ENCODE results near the gene OR6J1. TPM values are rescaled to one million over a fixed set of nuclear protein-coding genes. Genes with fewer than 3 reads are reported as not detected.

The OR6J1 gene
- total and polyA plus RNA-seq, 9 of the 15 experiments (the other 6 are each of a cell fraction or from before 2014, with no cell fraction given) = not detected

- no peak for TF ChIP-seq SAFB2 (IDR thresholded peaks at IDR 0.05; ENCODE audit: borderline replicate concordance, low read depth, low read length, severe bottlenecking)
- no peak for TF ChIP-seq HOXB6 (CRISPR knock-in tag; IDR thresholded peaks at IDR 0.05; ENCODE audit: borderline replicate concordance)
- no peak for TF ChIP-seq ZNF384 (IDR thresholded peaks at IDR 0.05; ENCODE audit: low read depth, low read length)
These were observed 42.2 kb downstream of the OR6J1 start (continued) for GRCh38 chr14:22601996-22602395.

- H3K36me3 ChIP-seq (ENCODE audit: control insufficient read depth, insufficient read depth, low read length) = peaks cover 34% of the 10 kb centered on the region; the same call in 2 of the 3 replicates
- intact Hi-C loops (cut with micrococcal nuclease) = no loop called here
These were observed 42.7 kb downstream of the OR6J1 start for GRCh38 chr14:22601456-22601855.

More at GRCh38 chr14:22601456-22601855, 42.7 kb downstream of the OR6J1 start:
- H2AFZ ChIP-seq (ENCODE audit: low read depth, low read length) = no peak overlapping the region
- peaks cover 14 to 22% of the 10 kb centered on the region in 2 experiments; a peak in 4 of 5 replicates for H3K4me1 ChIP-seq (replicated peaks in 1 of 2; ENCODE audit: control insufficient read depth in 2 of 2, insufficient read depth in 2 of 2, low read length in 2 of 2)
- FAIRE-seq (no peak), ATAC-seq (no peak), DNase-seq (ENCODE audit: extremely low read depth in 1 of 4, low spot score in 3 of 4) (no peak)
- H3K79me2 ChIP-seq (ENCODE audit: control insufficient read depth, insufficient read depth, low read length) = peaks cover 14% of the 10 kb centered on the region
- H3K4me2 ChIP-seq (ENCODE audit: insufficient read depth, low read length) = no peak overlapping the region
- H3K9ac ChIP-seq (ENCODE audit: insufficient read depth in 1 of 2, low read depth in 2 of 2, low read length in 2 of 2) = no peak overlapping the region
- TF ChIP-seq ZNF398 (CRISPR knock-in tag; IDR thresholded peaks at IDR 0.05) (no peak), POLR2AphosphoS2 (IDR thresholded peaks at IDR 0.05; ENCODE audit: low read length) (no peak), UBTF (IDR thresholded peaks at IDR 0.05; ENCODE audit: borderline replicate concordance in 1 of 2, low read depth in 2 of 2, low read length in 2 of 2) (no peak), HNRNPUL1 (IDR thresholded peaks at IDR 0.05; ENCODE audit: low read length) (no peak), PYGO2 (tag; IDR thresholded peaks at IDR 0.05) (no peak), RBM15 (IDR thresholded peaks at IDR 0.05; ENCODE audit: insufficient read depth, low read length) (no peak), ZKSCAN3 (CRISPR knock-in tag; IDR thresholded peaks at IDR 0.05) (no peak)
- H3K9me3 ChIP-seq (replicated peaks; ENCODE audit: control insufficient read depth, insufficient read depth, low read depth, low read length) = no peaks in the 10 kb centered on the region
- peaks cover 2% of the 10 kb centered on the region for H3K9me1 ChIP-seq (ENCODE audit: control insufficient read depth, insufficient read depth, low read length)
- H3K27me3 ChIP-seq (ENCODE audit: control insufficient read depth in 2 of 2, insufficient read depth in 2 of 2, low read length in 2 of 2) = no peaks in the 10 kb centered on the region
- H4K20me1 ChIP-seq (replicated peaks; ENCODE audit: control insufficient read depth, insufficient read depth, low read length) = no peaks in the 10 kb centered on the region
- in situ Hi-C loops (cut with MboI) = no loop called here
- no peak overlapping the region for H3K4me3 ChIP-seq
- ChIA-PET CTCF (ENCODE audit: low intra/inter-chr PET ratio) (interaction anchor here (0.6 kb wide), 1 partner anchor 42 kb away, joined by 4 read pairs; no protein-coding TSS in a partner anchor), POLR2A (interaction anchor here (2.0 kb wide), 1 partner anchor 8 kb away, joined by 8 read pairs; no protein-coding TSS in a partner anchor)
- BruUV-seq (replicated peaks) = no TSS peak
- 83% methylated on average over 2 of the region's 2 CpGs for WGBS (ENCODE audit: insufficient coverage, low coverage, missing lambda C conversion rate)
- H3K27ac ChIP-seq (ENCODE audit: extremely low read depth, low read depth, low read length) = no peak overlapping the region
